ENCODE measurements around the gene THSD4.
"Not testable (repeated sequence)": the region's sequence is repeated elsewhere in the genome, so short reads cannot be mapped to it uniquely, and the experiment has no call there.

THSD4 gene

GRCh38 chr15:71359246-71359645 is 244.0 kb downstream of the THSD4 start:
- no peak for DNase-seq

GRCh38 chr15:71362556-71362955 is 247.3 kb downstream of the THSD4 start:
- no peak for DNase-seq

- no peak for DNase-seq
Measured at GRCh38 chr15:71362987-71363968, 248.0 kb downstream of the THSD4 start.

GRCh38 chr15:71364117-71364584 is 248.9 kb downstream of the THSD4 start:
- DNase-seq: no peak

- no peak for DNase-seq
Measured at GRCh38 chr15:71366522-71366921, 251.3 kb downstream of the THSD4 start.

GRCh38 chr15:71366926-71367325 is 251.7 kb downstream of the THSD4 start:
- DNase-seq: no peak

- not testable (repeated sequence) for DNase-seq
Measured at GRCh38 chr15:71367737-71368136, 252.5 kb downstream of the THSD4 start.

GRCh38 chr15:71372769-71373168 is 257.5 kb downstream of the THSD4 start:
- not testable (repeated sequence) for DNase-seq

- DNase-seq: no peak
Measured at GRCh38 chr15:71373917-71374316, 258.6 kb downstream of the THSD4 start.

GRCh38 chr15:71374607-71375352 is 259.5 kb downstream of the THSD4 start:
- no peak for DNase-seq

GRCh38 chr15:71375934-71376333 is 260.7 kb downstream of the THSD4 start:
- no peak for DNase-seq

- DNase-seq: no peak
Measured at GRCh38 chr15:71379893-71380292, 264.6 kb downstream of the THSD4 start.

GRCh38 chr15:71380345-71380744 is 265.1 kb downstream of the THSD4 start:
- no peak for DNase-seq

GRCh38 chr15:71384501-71384900 is 269.2 kb downstream of the THSD4 start:
- no peak for DNase-seq

- DNase-seq: no peak
Measured at GRCh38 chr15:71385026-71385425, 269.8 kb downstream of the THSD4 start.

GRCh38 chr15:71385457-71385856 is 270.2 kb downstream of the THSD4 start:
- DNase-seq: no peak

GRCh38 chr15:71386005-71386404 is 270.7 kb downstream of the THSD4 start:
- no peak for DNase-seq

GRCh38 chr15:71386448-71387236 is 271.4 kb downstream of the THSD4 start:
- no peak for DNase-seq

- DNase-seq: no peak
Measured at GRCh38 chr15:71387810-71388209, 272.5 kb downstream of the THSD4 start.

GRCh38 chr15:71390096-71390495 is 274.8 kb downstream of the THSD4 start:
- no peak for DNase-seq

GRCh38 chr15:71391421-71392088 is 276.3 kb downstream of the THSD4 start:
- no peak for DNase-seq

GRCh38 chr15:71392861-71393283 is 277.6 kb downstream of the THSD4 start:
- DNase-seq: no peak

All from activated CD4-positive, alpha-beta T cell treated with anti-CD3 and anti-CD28 coated beads, Interleukin-10, Interleukin-2, amounts not matched to agents 100 ng/mL and 50 ng/mL, durations not matched to agents 16 hours and 8 hours (primary cell).